ENCODE measurements around the gene DAPK2.
"Not testable (repeated sequence)": the region's sequence is repeated elsewhere in the genome, so short reads cannot be mapped to it uniquely, and the experiment has no call there.

DAPK2 gene

DNA sequence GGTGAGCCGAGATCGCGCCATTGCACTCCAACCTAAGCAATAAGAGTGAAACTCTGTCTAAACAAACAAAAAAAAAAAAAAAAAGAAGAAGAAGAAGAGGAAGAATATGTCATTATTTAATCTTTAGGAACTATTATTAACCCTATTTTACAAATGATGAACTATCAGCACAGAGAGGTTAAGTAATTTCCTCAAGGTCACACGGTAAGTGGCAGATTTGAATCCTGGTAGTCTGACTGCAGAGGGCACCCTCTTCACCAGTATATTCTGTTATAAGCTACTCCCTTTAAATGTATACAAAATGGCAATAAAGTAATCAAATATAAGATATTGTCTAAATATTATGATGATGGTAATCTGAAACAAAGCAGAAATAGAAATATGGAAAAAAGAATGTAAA lies 135.1 kb downstream of the DAPK2 start:
- DNase-seq, result no peak

- no peak for DNase-seq
These were observed 136.4 kb downstream of the DAPK2 start for GRCh38 chr15:63909819-63910437.

- DNase-seq, result no peak
These were observed 137.3 kb downstream of the DAPK2 start for GRCh38 chr15:63908991-63909390.

DNA sequence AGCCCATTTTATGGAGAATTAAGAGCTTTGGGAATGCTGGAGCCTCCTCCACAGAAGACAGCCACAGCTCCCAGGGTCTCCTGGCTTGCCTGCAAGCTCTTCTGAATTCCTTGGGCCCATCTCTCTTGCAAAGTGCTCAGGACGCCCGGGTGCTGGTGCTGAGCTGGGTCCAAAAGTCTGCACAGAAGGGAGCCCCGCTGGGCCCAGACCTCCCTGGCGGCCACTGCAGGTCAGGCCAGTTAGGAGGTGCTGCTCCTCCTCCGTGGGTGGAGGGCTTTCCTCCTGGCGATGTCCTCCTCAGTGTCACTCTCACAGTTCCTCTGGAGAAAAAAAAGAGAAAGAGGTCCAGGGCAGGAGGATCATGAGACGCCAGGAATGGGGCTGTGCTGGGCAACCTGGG lies 138.0 kb downstream of the DAPK2 start:
- no peak for DNase-seq

GRCh38 chr15:63907521-63907920 lies 138.8 kb downstream of the DAPK2 start:
- no peak for DNase-seq

DNA sequence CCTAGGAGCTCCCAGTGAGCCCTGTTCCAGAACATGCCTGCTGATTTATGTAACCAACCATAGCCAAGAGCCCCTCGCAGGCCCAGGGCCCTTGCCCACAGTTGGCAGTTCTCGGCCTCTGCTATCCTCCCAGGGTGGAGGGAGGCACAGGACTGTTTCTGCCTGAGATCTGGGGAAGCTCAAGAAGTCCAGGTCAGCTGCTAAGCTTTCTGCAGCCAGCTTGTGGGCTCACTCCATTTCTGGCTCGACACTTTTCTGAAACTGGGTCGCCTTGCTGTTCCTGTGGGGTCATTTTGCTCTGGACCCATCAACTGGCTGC lies 140.1 kb downstream of the DAPK2 start:
- no peak for DNase-seq

GRCh38 chr15:63905558-63906265 lies 140.6 kb downstream of the DAPK2 start:
- no peak for DNase-seq

DNA sequence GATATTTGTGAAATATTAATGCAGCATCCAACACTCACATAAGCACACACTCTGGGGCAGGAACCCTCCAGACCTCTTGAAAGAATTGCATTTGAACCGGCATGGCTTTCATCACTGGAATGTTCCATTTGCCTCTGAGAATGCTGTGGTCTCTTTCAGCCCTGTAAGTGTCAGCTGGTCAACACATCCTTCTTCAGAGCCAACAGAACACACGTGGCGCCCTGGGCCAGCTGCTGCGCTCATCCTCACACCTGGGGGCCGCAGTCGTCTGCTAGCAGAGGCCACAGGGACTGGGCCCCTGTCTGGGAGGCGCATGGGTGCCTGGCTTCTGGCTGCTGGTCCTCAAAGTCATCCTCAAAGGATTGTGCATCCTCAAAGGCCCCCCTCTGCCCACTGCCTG lies 141.2 kb downstream of the DAPK2 start:
- DNase-seq, result no peak

GRCh38 chr15:63904042-63904441 lies 142.2 kb downstream of the DAPK2 start:
- DNase-seq, result no peak

DNA sequence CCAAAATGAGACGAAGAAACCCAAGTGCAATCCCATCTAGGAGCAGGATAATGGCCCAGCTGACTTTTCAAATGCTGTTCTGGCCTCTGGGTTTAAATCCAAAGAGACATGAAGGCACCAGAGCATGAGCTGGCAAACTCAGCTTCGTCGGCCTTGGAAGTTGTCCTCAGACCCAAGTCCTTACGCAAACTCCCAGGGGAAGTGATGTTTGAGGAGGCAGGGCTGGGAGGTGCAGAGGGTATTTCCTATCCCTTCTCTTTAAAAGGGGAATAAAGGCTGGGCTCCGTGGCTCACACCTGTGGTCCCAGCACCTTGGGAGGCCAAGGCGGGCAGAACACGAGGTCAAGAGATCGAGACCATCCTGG lies 143.6 kb downstream of the DAPK2 start:
- DNase-seq, result no peak

GRCh38 chr15:63901912-63902670 lies 144.2 kb downstream of the DAPK2 start:
- no peak for DNase-seq

DNA sequence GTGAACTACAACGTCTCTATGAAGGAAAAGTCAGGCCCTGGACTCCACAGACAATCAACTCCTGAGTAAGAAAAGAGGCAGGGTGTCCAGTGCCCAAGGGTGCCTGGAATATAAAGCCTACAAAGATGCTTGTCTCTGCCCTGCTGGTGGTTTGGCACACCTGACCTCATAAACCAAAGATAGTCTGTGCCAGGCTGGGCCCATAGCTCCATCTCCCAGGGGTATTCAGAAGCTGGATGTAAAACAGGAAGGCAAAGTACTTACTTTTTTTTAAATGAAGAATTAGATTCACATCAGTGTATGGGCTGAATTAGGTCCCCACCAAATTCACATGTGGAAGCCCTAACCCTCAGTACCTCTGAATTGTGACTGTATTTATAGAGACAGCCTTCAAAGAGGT lies 146.0 kb downstream of the DAPK2 start:
- DNase-seq, result no peak

DNA sequence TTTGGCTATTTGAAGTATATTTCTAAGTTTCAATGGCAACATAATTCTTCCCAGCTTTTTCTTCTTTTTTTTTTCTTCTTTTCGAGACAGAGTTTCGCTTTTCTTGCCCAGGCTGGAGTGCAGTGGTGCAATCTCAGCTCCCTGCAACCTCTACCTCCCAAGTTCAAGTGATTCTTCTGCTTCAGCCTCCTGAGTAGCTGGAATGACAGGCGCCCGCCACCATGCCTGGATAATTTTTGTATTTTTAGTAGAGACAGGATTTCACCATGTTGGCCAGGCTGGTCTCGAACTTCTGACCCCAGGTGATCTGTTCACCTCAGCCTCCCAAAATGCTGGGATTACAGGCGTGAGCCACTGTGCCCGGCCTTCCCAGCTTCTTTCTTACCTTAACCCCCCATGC lies 146.7 kb downstream of the DAPK2 start:
- not testable (repeated sequence) for DNase-seq

GRCh38 chr15:63899193-63899592 lies 147.1 kb downstream of the DAPK2 start:
- DNase-seq, result no peak

DNA sequence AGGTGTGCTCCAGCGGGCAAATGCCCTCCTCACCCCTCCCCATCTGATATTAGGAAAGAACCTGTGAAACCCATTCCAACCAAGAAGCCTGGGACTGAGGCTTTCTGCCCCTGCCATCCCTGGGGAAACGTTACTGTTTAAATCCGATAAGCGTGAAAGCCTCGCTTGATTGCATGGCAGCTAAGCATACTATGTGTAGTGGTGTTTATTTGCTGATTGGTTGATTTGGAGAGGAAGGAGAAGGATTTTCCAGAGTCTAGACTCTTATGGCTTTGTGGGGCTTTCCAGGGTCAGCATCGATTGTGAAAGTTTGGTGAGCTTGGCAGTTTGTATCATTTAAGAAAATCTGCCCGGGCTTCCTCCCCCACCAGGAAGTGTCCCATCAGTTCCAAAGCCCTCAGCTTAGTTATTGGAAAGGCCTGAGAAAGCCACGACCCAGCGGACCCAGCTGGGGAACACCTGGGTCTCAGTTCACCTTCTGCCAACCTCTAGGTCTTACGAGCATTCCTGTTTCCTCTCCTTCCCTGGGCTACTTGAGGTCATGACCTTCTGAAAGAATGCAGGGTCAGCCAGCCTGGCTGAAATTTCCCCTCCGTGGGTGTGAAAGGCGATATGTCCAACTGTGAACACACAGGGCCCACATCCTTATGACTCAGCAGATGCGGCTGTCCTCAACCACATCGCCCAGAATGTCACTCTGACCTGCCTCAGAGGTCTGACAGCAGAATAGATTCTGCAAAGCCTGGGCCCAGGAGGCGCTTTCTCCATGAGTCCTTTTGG lies 149.8 kb downstream of the DAPK2 start:
- DNase-seq, result no peak

DNA sequence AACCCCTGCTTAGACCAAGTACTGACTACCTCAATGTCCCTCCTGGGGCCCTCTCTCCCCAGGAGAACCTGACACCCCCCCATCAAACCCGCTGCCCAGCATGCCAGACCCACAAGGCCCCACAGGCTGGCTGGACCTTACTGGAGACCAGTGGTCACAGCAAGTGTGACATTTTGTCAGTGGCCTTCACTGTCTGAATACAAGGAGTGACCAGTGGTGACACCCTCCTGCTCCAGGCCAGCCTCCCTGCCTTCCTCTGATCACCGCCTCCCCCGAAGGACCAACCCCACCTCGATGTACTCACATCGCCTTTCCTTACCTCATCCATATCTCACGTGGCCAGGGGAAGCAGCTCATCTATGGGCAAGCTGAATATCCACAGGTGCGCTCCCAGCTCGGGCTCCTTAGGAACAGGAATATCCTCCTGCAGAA lies 150.5 kb downstream of the DAPK2 start:
- no peak for DNase-seq

- no peak for DNase-seq
These were observed 151.1 kb downstream of the DAPK2 start for GRCh38 chr15:63895194-63895593.

GRCh38 chr15:63894662-63894949 lies 151.7 kb downstream of the DAPK2 start:
- no peak for DNase-seq

- no peak for DNase-seq
These were observed 152.2 kb downstream of the DAPK2 start for GRCh38 chr15:63893866-63894661.

GRCh38 chr15:63892794-63893441 lies 153.4 kb downstream of the DAPK2 start:
- DNase-seq, result peak; percentile 62

- no peak for DNase-seq
These were observed 154.5 kb downstream of the DAPK2 start for GRCh38 chr15:63891768-63892133.

DNA sequence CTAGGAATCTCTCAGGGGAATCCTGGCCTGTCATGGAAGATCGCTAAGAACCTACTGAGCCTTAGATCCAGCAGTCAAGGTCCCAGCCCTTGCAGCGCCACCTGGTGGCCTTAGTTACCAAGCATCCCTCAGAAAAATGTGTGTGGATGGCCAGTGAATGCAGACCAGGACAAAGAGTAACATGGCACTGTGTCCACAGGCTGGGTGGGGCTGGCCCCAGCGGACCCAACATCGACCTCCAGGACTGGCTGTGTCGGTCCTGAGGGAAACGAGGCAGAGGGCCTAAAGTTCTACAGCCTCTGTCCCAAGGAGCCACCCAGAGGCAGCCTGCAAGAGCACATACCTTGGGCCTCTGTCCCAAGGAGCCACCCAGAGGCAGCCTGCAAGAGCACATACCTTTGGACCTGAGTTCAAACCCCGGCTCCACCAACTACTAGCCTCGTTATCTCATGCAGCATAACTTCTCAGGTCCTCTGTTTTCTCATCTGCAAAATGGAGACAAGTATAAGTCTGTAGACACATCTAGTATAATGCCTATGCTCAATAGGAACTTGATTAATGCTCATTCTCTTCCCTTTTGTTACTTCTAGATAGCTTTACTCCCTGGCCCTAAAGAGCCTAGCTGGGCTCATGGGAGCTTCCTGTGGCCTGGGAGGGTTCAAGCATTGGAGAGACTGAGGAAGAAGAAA lies 155.1 kb downstream of the DAPK2 start:
- DNase-seq, result peak; percentile 75
